ENCODE results near the gene CHKA.

DNA sequence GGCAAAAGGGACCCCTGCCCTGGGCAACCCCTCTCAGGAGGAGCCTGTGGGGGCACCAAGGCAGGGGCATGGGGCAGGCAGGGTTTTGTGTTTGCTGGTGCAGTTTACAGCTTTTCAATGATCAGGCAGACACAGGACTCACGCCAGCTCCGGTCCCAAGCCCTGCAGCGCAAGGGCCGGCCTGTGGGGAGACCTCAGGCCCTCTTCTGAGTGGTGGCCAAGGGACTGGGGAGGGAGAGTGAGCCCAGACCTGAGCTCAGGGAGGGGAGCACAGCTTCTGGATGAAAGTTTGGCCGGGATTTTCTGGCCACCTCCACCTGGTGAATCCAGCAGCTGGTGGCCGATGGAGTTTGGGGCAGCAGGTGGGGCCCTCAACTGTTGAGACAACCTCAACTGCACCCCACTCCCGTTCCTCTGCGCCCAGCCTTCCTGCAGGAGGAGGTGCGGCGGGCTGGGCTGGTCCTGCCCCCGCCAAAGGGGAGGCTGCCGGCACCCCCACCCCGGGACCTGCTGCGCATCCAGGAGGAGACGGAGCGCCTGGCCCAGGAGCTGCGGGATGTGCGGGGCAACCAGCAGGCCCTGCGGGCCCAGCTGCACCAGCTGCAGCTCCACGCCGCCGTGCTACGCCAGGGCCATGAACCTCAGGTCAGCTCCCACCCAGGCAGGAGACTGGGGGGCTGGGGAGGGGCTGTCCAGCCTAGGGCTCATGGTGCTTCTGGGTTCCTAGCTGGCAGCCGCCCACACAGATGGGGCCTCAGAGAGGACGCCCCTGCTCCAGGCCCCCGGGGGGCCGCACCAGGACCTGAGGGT is 78.8 kb downstream of the CHKA start:
- no peak for TF ChIP-seq EZH2 (IDR thresholded peaks at IDR 0.05)
- TF ChIP-seq POLR2AphosphoS5 (IDR thresholded peaks at IDR 0.05; ENCODE audit: borderline replicate concordance, low read depth, low read length), result no peak

Data from SK-N-MC (cell line).